D721Med (cell line): Measurements from ENCODE around the gene HINT3.

Source experiments
- DNase-seq: peaks from one replicate; pipeline ENCODE4 v3.0.0; 2011; ENCODE audit warnings: low spot score; ENCODE audit not compliant: insufficient read length
- FAIRE-seq: peaks from 2 replicates; lab custom pipeline; 2011; peaks lifted over from hg19 to GRCh38; lab: Jason Lieb, UNC
- TF ChIP-seq, protein P1 (sequence below): IDR thresholded peaks from 2 replicates; pipeline ENCODE4 v1.5.1; 2012; ENCODE audit warnings: mild to moderate bottlenecking, control low read depth; ENCODE audit not compliant: insufficient read depth; ENCODE audit errors: missing control alignments

The HINT3 gene

DNA sequence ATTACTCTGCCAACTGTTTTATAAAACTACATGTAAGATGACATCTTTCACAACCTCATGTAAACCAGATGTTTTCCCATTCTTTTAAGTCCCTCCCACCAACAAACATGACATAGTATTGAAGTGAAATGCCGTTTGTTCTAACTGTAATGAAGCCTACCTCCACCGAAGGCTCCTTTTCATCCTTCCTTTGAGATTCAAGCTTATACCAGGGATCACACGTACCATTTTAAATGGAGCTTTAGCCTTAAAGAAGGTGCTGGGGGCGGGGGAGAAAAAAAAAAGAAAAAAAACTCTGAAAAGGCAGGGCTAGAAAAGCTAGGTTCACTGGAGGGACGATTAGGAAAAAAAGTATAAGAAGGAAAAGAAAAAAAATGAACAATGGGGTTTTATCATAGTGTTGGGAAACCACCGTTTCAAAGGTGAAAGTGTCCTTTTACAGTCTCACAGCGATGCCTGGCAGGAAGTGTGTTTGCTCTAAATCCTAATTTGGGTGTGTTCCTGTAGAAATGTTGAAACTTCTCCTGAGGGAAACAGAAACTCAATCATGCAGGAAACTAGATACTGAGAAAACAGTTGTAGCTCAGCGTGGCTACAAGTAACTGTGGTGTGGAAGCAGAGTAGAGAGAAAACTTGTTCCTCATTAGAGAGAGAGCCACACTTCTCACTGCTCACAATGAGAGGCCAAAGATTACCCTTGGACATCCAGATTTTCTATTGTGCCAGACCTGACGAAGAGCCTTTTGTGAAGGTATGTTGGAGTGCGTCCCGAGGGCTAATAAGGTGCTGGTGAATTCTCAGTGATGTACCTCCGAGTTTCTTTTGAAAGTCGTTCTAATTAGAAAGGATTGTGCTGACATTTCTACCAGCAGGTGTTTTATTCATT is 37.6 kb upstream of the HINT3 start:
- FAIRE-seq (no peak), DNase-seq (no peak)
- TF ChIP-seq, protein P1, sequence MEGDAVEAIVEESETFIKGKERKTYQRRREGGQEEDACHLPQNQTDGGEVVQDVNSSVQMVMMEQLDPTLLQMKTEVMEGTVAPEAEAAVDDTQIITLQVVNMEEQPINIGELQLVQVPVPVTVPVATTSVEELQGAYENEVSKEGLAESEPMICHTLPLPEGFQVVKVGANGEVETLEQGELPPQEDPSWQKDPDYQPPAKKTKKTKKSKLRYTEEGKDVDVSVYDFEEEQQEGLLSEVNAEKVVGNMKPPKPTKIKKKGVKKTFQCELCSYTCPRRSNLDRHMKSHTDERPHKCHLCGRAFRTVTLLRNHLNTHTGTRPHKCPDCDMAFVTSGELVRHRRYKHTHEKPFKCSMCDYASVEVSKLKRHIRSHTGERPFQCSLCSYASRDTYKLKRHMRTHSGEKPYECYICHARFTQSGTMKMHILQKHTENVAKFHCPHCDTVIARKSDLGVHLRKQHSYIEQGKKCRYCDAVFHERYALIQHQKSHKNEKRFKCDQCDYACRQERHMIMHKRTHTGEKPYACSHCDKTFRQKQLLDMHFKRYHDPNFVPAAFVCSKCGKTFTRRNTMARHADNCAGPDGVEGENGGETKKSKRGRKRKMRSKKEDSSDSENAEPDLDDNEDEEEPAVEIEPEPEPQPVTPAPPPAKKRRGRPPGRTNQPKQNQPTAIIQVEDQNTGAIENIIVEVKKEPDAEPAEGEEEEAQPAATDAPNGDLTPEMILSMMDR = no peak

GRCh38 chr6:125919618-125920017 is 37.0 kb upstream of the HINT3 start:
- no peak for DNase-seq
- TF ChIP-seq, protein P1 = no peak
- no peak for FAIRE-seq

GRCh38 chr6:125922322-125922860 is 34.2 kb upstream of the HINT3 start:
- FAIRE-seq (no peak), DNase-seq (no peak)
- TF ChIP-seq, protein P1 = no peak

- FAIRE-seq (no peak), DNase-seq (no peak)
- TF ChIP-seq, protein P1 = no peak
Measured at GRCh38 chr6:125923366-125923877, 33.1 kb upstream of the HINT3 start.

GRCh38 chr6:125924169-125924568 is 32.4 kb upstream of the HINT3 start:
- FAIRE-seq = no peak
- TF ChIP-seq, protein P1 = no peak
- DNase-seq = no peak

GRCh38 chr6:125924697-125925358 is 31.7 kb upstream of the HINT3 start:
- no peak for FAIRE-seq
- DNase-seq = no peak
- TF ChIP-seq, protein P1 = no peak
